ENCODE results near the gene CAMTA1. TPM values are rescaled to one million over a fixed set of nuclear protein-coding genes. Genes with fewer than 3 reads are reported as not detected.

Gene CAMTA1
- total RNA-seq, 1 experiment from 2014 or later, result 69.5 TPM

DNA sequence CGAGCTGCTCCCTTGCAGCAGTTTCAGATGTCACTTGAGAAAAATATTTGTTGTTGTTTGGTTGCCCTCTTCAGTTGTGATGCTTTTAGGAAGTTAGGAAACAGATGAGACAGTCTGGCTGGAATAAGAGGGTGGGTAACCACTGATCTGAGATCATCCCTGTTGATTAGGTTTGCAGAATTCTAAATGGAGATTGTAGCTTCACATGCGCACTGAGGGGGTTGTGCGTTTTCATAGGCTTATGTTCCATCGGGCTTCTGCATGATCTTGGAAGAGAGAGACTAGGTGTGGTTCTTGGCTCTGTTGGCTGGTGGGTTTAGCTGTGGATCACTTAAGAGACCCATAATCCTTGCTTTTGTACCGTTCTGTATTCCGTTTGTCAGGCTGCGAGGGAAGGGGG is 108.1 kb downstream of the CAMTA1 start:
- TF ChIP-seq ZNF274 (IDR thresholded peaks at IDR 0.05; ENCODE audit: low read depth, low read length), result no peak
- no peak for TF ChIP-seq ZBTB33 (IDR thresholded peaks at IDR 0.05; ENCODE audit: extremely low read depth, insufficient replicate concordance, low read length)
- TF ChIP-seq, protein P1, sequence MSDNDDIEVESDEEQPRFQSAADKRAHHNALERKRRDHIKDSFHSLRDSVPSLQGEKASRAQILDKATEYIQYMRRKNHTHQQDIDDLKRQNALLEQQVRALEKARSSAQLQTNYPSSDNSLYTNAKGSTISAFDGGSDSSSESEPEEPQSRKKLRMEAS (IDR thresholded peaks at IDR 0.05), result no peak
- TF ChIP-seq ZFX (IDR thresholded peaks at IDR 0.05), result no peak
- intact Hi-C loops (cut with micrococcal nuclease), result loop anchor here (10.0 kb wide), 1 partner anchor 321 kb away; no protein-coding TSS in a partner anchor
- BruUV-seq (replicated peaks), result no TSS peak
- Histone ChIP-seq H3K27ac (ENCODE audit: low read depth, low read length) (no peak overlapping the region), H4K20me1 (ENCODE audit: insufficient read depth) (no peaks in the 10 kb centered on the region), H3K36me3 (ENCODE audit: control insufficient read depth in 1 of 2, insufficient read depth in 2 of 2, low read length in 2 of 2) (no peaks in the 10 kb centered on the region), H2AFZ (ENCODE audit: low read depth, low read length, poor library complexity, severe bottlenecking) (no peak overlapping the region), H3K4me2 (ENCODE audit: low read length) (no peak overlapping the region), H3K9ac (ENCODE audit: low read length) (no peak overlapping the region), H3K4me3 (replicated peaks in 1 of 2; ENCODE audit: low read depth in 1 of 2, low read length in 2 of 2) (no peak overlapping the region), H3K9me3 (ENCODE audit: control insufficient read depth in 1 of 2, insufficient read depth in 1 of 2, low read depth in 1 of 2, low read length in 2 of 2) (no peaks in the 10 kb centered on the region), H3K79me2 (ENCODE audit: insufficient read depth, low read length) (no peaks in the 10 kb centered on the region), H3K27me3 (ENCODE audit: insufficient read depth, low read length) (no peaks in the 10 kb centered on the region), H3K9me2 (ENCODE audit: insufficient read depth) (no peaks in the 10 kb centered on the region), H3K4me1 (ENCODE audit: control insufficient read depth in 1 of 2, insufficient read depth in 2 of 2, low read length in 2 of 2) (no peaks in the 10 kb centered on the region)
- ChIA-PET RAD21 (ENCODE audit: low non-redundant PET in 1 of 2, low total read pairs in 2 of 2, uncharacterized antibody in 2 of 2, unreplicated experiment in 2 of 2) (no interaction called here), CTCF (no interaction called here), POLR2A (no interaction called here)
- ATAC-seq (no peak), DNase-seq (ENCODE audit: low read depth, low spot score) (no peak)

DNA sequence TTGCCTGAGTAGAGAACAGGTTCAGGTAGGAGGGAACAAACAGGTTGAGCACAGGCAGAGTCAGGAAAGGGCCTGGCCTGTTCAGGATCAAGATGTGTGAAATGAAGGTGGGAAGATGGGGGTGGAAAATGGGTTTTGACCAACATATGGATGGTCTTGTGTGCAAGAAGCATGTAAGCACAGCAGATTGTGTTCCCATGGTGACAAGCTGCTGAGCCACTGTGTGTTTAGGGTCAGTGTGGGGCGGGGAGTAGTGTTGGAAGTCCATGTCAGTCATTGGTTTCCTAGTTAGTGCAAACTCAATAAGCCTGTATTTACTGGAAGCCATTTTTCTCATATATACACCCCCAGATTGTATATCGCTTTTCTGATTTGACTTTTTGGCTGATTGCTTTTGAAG is 111.9 kb downstream of the CAMTA1 start:
- ChIA-PET RAD21 (ENCODE audit: low non-redundant PET in 1 of 2, low total read pairs in 2 of 2, uncharacterized antibody in 2 of 2, unreplicated experiment in 2 of 2) (no interaction called here), CTCF (no interaction called here), POLR2A (no interaction called here)
- Histone ChIP-seq H3K9me3 (ENCODE audit: control insufficient read depth in 1 of 2, insufficient read depth in 1 of 2, low read depth in 1 of 2, low read length in 2 of 2) (no peaks in the 10 kb centered on the region), H3K27ac (ENCODE audit: low read depth, low read length) (no peak overlapping the region), H4K20me1 (ENCODE audit: insufficient read depth) (no peaks in the 10 kb centered on the region), H3K4me2 (ENCODE audit: low read length) (no peak overlapping the region), H3K27me3 (ENCODE audit: insufficient read depth, low read length) (no peaks in the 10 kb centered on the region), H3K79me2 (ENCODE audit: insufficient read depth, low read length) (no peaks in the 10 kb centered on the region), H2AFZ (ENCODE audit: low read depth, low read length, poor library complexity, severe bottlenecking) (no peak overlapping the region), H3K4me1 (ENCODE audit: control insufficient read depth in 1 of 2, insufficient read depth in 2 of 2, low read length in 2 of 2) (no peaks in the 10 kb centered on the region), H3K9ac (ENCODE audit: low read length) (no peak overlapping the region), H3K36me3 (ENCODE audit: control insufficient read depth in 1 of 2, insufficient read depth in 2 of 2, low read length in 2 of 2) (no peaks in the 10 kb centered on the region), H3K9me2 (ENCODE audit: insufficient read depth) (no peaks in the 10 kb centered on the region), H3K4me3 (replicated peaks in 1 of 2; ENCODE audit: low read depth in 1 of 2, low read length in 2 of 2) (no peak overlapping the region)
- intact Hi-C loops (cut with micrococcal nuclease), result loop anchor here (10.0 kb wide), 1 partner anchor 318 kb away; no protein-coding TSS in a partner anchor
- no peak for ATAC-seq
- BruUV-seq (replicated peaks), result no TSS peak
- DNase-seq (ENCODE audit: low read depth, low spot score), result no peak
- TF ChIP-seq, protein P1 (IDR thresholded peaks at IDR 0.05), result no peak
- TF ChIP-seq YY1 (IDR thresholded peaks at IDR 0.05; ENCODE audit: extremely low read depth, insufficient replicate concordance, low read depth, low read length), result no peak
- no peak for TF ChIP-seq ELF1 (IDR thresholded peaks at IDR 0.05; ENCODE audit: borderline replicate concordance, low read depth)
- no peak for TF ChIP-seq SP1 (IDR thresholded peaks at IDR 0.05; ENCODE audit: low read depth)
- TF ChIP-seq, protein P2, sequence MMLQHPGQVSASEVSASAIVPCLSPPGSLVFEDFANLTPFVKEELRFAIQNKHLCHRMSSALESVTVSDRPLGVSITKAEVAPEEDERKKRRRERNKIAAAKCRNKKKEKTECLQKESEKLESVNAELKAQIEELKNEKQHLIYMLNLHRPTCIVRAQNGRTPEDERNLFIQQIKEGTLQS (IDR thresholded peaks at IDR 0.05), result no peak
- no peak for TF ChIP-seq ZBTB33 (IDR thresholded peaks at IDR 0.05; ENCODE audit: extremely low read depth, insufficient replicate concordance, low read length)
- no peak for TF ChIP-seq EZH2 (IDR thresholded peaks at IDR 0.05)
- no peak for TF ChIP-seq EGR1 (IDR thresholded peaks at IDR 0.05; ENCODE audit: low read depth)
- TF ChIP-seq REST (IDR thresholded peaks at IDR 0.05; ENCODE audit: low read depth), result no peak

Measured in HCT116 (cell line).